GM21723 (cell line): Measurements from ENCODE around the gene PALLD.

Source experiments
- ATAC-seq: cut with Tn5 transposase; IDR thresholded peaks from one replicate; pipeline ENCODE4 v1.9.1; 2021; ENCODE audit warnings: mild to moderate bottlenecking, moderate library complexity; ENCODE audit not compliant: unreplicated experiment

Gene PALLD

DNA sequence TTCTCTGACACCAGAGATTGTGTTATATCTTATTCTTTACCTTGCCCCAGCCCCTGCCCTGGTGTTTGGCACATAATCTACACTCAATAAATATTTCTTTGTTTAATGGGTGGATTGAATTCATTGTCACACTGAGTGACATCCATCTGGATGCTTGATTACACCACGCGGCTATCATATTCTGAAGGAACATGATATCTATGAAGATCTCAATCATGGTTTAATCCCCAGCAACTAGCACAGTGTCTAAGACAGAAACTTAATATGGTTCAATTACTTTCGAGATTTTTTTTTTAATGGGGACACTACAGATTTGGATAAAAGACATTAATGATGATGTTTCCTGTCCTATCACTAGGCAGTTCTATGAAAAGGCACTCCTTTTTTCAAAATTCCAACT lies 246.3 kb downstream of the PALLD start:
- no peak for ATAC-seq

DNA sequence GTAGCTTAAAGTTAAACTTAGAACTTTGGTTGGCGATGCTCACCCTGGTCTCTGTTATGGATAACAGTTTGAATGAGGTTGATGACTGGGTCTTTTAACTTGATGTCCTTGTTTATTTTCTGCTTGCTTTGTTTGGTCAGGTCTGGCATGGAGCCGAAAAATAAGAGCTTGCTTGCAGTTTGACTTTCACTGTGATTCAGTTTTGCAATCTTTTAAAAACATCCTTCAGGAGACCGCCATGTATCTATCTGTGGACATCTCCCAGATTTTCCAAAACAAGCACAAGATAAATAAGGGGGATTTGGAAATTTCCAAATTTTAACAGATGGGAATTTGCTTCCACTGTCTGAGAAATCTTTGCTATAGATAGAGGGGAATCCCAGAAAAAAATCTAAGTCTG lies 246.7 kb downstream of the PALLD start:
- no peak for ATAC-seq

DNA sequence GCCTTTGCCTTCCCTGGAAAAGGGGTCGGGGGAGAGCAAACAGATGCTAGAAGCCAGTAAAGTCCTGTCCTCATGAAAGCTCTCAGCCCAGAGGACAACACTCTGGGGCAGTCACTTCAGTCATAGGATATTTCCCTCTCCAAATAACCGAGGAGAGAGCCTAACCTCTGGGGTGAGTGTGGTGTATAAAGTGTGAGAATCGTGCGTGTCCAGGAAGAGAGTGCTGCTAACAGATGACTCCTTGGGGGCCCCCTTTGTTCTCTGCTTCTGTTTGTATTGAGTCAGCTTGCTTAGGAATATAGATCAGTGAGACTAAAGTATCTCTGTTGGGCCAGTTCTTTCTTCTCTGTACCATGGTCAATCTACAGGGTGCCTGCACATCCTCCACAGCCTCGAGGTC lies 247.2 kb downstream of the PALLD start:
- no peak for ATAC-seq

DNA sequence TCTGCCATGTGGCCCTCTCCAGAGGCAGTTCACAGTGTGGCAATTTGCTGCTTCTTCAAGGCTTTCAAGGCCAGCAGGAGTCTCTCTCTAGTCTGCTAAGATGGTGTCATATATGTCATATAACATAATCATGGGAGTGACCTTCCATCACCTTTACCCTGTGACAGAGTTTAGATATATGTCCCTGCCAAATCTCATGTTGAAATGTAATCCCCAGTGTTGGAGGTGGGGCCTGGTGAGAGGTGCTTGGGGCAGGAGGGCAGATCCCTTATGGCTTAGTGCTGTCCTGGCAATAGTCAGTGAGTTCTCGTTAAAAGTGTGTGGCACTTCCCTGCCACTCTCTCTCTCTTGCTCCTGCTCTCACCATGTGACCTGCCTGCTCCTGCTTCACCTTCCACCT lies 252.0 kb downstream of the PALLD start:
- no peak for ATAC-seq

DNA sequence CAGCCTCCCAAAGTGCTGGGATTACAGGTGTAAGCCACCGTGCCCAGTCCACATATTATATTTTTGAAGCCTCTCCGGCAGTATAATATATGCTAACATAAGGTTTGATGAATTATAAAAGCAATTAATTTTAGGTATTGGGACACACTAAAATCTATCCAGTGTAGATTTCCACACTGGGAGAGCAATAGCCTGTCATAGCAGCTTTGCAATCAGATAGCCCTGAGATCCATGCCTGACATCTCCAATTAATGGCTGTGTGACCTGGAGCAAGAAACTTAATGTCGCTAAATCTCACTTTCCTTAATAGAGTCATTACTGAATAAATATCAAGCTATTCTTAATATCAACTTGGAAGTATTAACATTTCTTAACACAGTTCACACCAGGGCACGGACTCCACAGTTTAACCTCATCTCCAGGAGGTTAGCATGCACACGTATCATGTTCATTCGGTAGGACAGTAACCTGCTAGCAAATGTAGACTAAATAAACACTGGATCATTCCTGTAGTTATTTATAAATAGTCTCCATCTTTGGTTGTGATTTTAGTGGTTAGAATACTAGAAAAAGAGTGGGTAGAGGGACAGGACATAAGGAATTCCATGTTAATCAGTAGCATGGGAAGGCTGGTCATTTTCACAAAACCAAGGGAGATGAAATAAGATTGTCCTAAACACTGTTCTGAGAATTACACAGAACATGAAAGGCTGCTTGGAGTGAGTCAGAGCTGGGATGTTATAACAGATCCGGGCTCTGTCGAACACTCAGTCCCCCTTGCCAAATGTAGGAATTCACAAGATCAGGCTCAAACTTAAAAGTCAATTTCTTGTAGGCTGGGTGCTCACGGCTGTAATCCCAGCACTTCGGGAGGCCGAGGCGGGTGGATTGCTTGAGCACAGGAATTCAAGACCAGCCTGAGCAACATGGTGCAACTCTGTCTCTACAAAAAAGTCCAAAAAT lies 254.7 kb downstream of the PALLD start:
- no peak for ATAC-seq

DNA sequence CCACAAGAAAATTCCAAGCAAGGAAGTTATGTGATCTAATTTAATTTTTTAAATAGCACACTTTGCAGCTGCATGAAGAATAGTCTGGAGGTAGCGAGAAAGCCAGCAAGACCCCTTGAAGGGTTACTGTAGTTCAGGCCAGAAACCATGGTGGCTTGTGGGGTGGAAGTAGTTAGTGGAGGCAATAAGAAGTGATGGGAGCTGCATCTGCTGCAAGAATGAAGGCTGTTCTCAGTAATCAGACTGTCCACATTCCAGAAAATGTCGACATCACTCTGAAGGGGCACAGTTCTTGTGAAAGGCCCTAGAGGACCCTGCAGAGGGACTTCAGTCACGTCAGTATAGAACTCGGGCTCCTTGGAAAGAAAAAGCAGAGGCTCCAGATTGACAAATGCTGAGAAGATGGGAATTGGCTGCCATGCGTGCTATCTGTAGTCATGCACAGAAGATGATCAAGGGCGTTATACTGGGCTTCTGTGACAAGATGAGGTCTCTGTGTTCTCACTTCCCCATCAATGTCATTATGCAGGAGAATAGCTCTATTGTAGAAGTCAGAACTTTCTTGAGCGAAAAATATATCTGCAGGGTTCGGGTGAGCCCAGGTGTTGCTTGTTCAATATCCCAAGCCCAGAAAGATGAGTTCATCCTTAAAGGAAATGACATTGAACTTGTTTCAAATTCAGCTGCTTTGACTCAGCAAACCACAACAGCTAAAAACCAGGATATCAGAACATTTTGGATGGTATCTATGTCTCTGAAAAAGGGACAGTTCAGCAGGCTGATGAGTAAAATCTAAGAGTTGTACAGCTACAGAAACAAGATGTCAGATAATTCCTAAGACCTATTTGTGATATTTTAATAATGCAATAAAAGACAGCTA lies 259.0 kb downstream of the PALLD start:
- no peak for ATAC-seq

DNA sequence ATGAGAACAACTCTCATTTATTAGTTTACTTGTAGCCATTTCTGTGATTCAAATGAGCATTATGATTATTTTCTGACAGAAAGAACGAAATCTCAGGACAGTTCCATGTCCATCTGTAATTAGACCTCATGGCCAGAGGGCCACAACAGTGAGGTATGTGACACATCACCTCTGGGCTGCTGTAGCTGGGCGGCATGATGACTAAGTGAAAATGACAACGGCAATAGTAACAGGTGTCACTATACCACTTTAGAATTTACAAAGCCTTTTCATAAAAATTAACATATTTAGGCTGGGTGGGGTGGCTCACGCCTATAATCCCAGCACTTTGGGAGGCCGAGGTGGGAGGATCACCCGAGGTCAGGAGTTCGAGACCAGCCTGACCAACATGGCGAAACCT lies 260.6 kb downstream of the PALLD start:
- no peak for ATAC-seq

DNA sequence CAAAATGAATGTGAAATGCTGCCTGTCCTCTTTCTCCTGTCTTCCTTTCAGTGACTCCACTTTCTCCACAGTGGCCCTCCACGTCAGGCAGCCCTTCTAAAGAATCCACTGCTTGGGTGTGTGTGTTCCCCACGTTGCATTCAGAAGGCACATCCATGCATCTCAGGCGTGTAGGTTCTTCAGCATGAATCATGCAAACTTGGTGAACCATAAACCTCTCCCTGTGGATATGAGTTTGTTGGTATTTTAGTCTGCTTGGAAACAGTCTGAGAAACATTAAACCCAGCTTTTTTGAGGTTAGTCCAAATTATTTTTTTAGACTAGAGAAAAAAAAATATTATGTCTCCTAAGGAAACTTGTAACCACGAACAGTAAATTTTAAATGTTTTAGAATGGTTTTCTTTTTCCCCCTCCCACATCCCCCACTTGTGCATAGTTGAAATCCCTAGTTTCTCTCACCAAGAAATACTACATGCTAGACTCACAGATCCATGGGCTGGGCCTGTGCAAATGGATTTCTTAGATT lies 261.6 kb downstream of the PALLD start:
- no peak for ATAC-seq

DNA sequence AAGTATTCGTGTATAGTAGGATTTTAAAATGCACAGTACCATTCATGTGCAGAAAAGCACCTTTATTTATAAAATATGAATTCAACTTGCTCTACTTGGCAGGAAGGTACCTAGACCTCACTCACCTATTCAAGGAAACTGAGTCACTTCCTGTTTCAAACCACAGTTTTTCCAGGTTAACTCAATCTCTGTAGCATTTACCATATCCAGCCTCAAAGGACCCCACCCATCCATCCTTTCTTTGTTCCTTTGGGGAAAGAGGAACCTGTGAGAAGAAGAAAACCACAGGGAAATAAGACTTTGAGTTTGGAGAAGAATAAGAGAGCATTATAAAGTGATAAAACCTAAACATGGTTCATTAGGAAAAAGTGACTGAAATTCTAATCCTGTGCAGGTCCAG lies 262.5 kb downstream of the PALLD start:
- ATAC-seq, result no peak

DNA sequence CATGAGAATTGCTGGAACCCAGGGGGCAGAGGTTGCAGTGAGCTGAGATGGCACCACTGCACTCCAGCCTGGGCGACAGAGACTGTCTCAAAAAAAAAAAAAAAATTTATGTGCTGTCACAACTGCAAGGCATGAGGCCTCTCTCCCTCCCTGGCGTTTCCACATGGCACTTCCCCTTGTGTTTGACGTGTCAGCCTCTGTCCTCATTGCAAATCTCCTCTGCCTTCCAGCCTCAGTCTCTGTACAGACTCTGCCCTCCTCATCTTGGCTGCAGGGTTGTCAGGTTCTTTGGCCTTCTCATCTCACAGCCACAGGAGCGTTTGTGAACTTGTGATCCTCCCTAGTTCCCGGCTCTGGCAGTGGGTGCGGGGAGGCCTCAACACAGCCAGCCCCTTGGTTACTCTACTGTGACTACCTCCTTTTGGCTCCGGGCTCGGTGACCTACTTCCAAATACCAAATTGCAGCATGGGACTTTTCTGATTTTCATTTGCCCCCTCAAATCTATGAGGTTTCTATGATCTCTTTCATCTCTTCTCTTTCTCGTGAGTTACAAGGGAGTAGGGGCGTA lies 263.2 kb downstream of the PALLD start:
- no peak for ATAC-seq

DNA sequence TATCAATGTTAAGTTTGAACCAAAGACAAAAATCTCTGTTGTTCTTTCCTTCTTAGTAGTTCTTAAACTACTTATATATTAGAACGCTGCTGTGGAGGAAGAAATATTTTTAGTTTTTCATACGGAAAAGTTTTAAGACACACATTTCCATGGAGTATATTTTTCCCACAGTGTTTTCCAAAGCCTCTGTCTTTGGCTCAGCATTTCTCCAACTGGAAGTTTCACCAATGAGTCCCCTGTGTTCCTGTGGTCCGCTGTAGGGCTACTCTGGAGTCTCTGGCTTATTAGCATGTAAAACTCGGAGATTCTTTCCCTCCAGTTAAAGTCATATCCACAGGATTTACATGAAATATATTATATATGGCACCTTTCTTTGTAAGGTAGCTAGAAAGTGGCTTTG lies 264.2 kb downstream of the PALLD start:
- ATAC-seq, result no peak

DNA sequence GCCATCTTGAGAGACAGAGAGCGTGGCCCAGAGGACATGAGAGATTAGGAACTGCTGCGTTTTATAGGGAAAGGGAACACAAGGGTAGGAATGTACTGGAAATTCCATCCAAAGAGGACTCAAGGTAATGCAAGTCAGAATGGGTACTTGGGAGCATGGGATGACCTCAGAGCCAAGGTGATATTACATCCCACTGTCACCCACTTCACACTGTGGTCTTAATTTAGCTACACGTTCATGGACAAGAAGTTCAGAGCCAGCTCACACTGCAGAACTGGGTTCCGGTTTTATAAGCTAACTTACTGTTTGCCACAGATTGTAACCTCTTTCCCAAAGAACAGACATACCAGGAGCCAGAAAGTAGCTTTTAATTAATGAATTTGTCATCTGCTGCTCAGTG lies 268.5 kb downstream of the PALLD start:
- no peak for ATAC-seq

DNA sequence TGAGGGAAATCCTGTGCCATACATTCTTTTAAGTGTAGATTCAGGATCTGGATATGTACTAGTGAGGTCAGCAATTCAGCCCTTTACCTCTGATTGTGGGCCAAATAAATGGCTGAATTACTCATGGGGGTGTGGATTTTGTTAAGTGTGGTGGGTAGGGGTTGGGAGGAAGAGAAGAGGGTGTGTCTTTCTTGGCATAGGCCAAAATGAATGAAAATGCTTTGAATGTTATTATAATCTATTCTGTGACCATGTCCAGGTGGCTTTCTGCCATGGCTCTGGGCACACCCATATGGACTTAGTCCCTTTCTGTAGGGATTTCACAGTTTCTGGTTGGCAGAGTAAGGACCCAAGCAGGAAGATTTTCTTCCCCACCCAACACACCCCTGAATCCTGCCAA lies 268.9 kb downstream of the PALLD start:
- ATAC-seq, result no peak

DNA sequence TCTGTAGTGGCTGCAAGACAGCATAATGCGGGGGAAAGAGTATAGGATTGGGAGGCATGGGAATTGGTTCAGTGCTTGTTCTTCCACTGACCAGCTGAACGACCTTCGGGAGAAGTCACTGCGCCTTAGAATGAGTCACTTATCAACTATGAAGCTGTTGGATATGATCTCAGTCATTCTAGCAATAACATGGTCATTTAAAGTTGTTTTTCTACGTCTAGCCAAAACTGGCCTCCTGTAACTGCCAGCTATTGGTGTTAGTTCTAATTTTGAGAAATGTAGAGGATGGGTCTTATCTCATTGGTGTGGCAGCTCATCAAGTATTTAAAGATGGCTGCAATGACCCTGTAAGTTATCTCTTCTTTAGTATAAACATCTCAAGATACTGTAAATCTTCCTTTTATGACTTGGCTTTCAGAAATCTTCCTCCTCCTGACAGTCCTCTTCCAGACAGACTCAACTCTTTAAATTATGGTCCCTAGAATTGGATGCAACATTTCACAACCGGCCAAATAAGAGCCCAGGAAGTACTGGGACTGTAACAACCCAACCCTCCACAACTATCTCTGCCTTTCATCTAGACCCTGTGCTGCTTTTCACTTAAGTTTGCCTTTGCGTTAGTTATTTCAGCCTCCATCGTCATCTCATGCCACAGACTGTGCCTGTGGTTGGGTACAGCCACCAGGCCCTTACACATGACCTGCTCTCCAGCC lies 269.9 kb downstream of the PALLD start:
- no peak for ATAC-seq

DNA sequence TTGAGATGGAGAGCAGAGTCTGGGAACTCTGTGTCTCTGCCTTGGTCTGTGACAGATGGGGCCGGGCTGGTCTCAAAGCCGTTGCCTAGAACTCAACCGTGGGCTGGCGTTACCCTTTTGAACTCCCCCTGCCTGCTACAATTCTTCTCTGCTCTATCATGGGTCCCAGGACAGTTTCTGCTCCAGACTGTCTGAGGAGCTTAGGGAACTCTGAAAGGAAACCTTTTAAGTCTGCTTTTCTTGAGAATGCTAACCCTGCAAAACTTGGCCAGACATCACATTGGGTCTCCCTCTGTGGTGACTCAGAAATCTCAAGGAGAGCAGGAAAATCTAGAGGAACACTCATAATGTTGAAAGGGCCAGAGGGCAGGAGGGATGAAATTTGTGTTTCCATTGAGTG lies 272.6 kb downstream of the PALLD start:
- ATAC-seq, result no peak

DNA sequence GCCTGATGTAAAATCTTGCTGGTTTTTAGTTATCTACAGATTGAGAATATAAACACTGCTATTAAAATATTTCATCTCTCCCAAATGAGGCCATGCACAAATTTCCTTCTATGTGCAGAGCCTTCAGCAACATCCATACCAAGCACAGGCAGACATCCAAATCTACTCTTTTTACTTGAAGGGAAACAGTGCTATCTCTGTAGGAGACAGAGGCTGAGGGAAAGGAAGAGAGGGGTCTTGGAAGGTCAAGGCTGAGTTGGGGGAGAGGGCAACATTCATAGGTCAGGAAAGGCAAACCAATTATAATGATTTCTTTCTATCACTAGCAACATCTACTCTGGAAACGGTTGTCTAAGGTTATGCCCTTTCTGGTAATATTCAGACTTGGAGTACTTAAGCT lies 273.0 kb downstream of the PALLD start:
- ATAC-seq, result no peak

DNA sequence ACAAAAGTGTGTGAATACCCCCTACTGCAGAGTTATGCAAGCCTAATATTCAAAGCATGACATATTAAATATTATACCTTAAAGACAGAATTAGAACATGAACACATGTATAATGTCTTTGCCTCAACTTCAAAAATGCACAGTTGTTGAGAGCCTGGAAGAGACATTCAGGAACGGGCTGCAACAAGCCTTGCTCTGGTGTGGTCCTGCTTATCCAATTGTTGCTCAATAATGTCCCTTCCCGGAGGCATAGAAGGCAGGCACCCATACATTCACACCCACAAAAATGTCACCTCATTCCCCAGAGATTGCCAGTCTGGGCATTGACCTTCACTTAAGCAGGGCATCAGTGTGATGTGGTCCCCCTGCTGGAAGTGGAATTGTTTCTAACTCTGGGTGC lies 274.4 kb downstream of the PALLD start:
- no peak for ATAC-seq

DNA sequence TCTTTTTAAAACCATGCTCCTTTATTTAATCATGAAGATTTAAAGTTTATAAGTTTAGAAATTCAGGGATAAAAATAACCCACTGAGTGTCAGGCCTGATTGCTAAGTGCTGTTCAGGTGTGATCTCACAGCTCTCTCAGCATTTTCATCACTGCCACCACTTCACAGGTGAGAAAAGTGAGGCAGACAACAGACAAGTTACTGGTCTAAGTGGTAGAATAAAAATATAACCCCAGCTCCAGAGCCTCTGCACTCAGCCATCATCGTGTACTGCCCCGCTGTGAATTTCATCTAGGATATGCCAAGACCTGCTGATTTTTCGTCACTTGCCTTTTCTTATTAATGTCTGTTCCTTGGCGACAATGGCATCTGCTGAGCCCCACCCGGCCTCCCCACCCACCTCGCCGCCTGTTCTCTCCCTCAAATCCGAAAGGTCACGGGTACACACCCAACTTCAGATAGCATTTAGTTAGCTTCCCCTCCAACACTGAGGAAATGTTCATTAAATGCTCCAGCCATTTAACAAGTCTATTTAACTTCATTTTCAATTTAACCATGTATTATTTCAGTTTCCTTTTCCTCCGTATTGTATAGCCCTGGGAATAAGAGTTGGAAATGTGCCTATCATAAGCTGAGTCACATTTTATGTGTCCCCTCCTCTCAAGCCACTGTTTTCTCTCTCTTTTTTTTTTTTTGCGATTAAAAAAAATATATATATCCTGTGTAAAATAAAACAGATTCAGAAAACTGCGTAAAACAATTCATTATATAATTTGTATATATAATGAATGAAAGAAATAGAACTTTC lies 276.7 kb downstream of the PALLD start:
- ATAC-seq, result no peak

DNA sequence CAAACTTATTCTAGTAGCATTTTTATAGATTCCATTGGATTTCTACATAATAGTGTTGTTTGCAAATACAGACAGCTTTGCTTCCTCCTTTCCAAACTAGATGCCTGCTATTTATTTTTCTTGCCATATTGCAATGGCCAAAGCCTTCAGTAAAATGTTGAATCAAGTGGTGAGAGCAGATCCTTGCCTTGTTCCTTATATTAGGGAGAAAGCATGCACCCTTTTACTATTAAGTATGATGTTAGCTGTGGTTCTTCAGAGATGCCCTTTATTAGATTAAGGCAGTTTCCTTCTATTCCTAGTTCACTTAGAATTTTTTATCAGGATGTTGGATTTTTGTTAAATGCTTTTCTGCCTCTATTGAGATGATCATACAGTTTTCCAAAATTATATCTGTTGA lies 279.5 kb downstream of the PALLD start:
- ATAC-seq, result no peak
